HUDEP-2 (cell line): ENCODE measurements around the gene LY6G6F.

ENCODE experiments used
- DNase-seq, 76 experiments: peaks; one replicate each; lab custom pipeline; 2025; ENCODE audit not compliant: unreplicated experiment in 76 of 76; lab: John Stamatoyannopoulos, UW

The LY6G6F gene

GRCh38 chr6:31706599-31706998, at the start of gene LY6G6F:
Gene LY6G6F (plus strand): TSS chr6:31706866. CDS start chr6:31706907, 41 bp downstream.
- DNase-seq: no peak

- no peak for DNase-seq
Measured at GRCh38 chr6:31657406-31658157, 49.1 kb upstream of the LY6G6F start.

GRCh38 chr6:31658158-31658688, 48.4 kb upstream of the LY6G6F start:
- DNase-seq: no peak

GRCh38 chr6:31658983-31659648, 47.5 kb upstream of the LY6G6F start:
- DNase-seq: no peak

GRCh38 chr6:31659649-31660380, 46.9 kb upstream of the LY6G6F start:
- peak in 10 of 76 experiments; percentile 17 to 51 (median 33) for DNase-seq

GRCh38 chr6:31660381-31661261, 46.0 kb upstream of the LY6G6F start, which contains the start of gene C6orf47:
Gene C6orf47 (minus strand): TSS chr6:31660778. CDS start chr6:31659947, 831 bp downstream.
- DNase-seq: peak in 73 of 76 experiments; percentile 22 to 90 (median 78)

- DNase-seq: peak in 13 of 76 experiments; percentile 14 to 52 (median 25)
Measured at GRCh38 chr6:31661262-31662123, 45.2 kb upstream of the LY6G6F start.

- DNase-seq: no peak
Measured at GRCh38 chr6:31662124-31662723, 44.4 kb upstream of the LY6G6F start.

- DNase-seq: no peak
Measured at GRCh38 chr6:31663126-31663960, 43.3 kb upstream of the LY6G6F start.

- no peak for DNase-seq
Measured at GRCh38 chr6:31663961-31664789, 42.5 kb upstream of the LY6G6F start.

- peak in 74 of 76 experiments; percentile 74 to 97 (median 92) for DNase-seq
Measured at GRCh38 chr6:31664790-31665500, 41.7 kb upstream of the LY6G6F start, which contains the start of gene GPANK1. Gene GPANK1 (minus strand): TSS chr6:31664997. CDS start chr6:31664478, 519 bp downstream.

- peak in 75 of 76 experiments; percentile 82 to 99 (median 99) for DNase-seq
Measured at GRCh38 chr6:31665501-31666336, 40.9 kb upstream of the LY6G6F start, which contains the start of gene CSNK2B. Gene CSNK2B (plus strand): TSS chr6:31666080. CDS start chr6:31666832, 752 bp downstream.

- peak in 7 of 76 experiments; percentile 14 to 48 (median 25) for DNase-seq
Measured at GRCh38 chr6:31666337-31666965, 40.2 kb upstream of the LY6G6F start.

GRCh38 chr6:31669676-31670075, 37.0 kb upstream of the LY6G6F start, which contains the start of gene LY6G5B:
Gene LY6G5B (plus strand): TSS chr6:31669976. CDS start chr6:31670951, 975 bp downstream.
- DNase-seq: no peak
